Measurements from ENCODE around the gene SLC24A3.

SLC24A3 gene

DNA sequence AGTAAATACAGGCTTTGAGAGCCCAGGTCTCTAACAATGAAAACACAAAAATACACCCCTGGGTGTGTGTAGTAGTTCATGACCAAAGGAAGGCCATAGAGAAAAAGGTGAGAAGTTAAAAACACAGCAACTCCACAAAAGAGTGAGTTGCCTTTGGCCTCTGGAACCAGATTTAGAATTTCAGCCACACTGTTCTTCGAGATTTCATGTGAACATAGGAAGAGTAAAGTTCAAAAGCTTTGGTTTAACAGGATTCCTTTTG lies 502.1 kb downstream of the SLC24A3 start:
- Histone ChIP-seq H3K18ac (ENCODE audit: low read length) (no peak overlapping the region), H2AK5ac (ENCODE audit: low read length) (no peak overlapping the region), H3K36me3 (ENCODE audit: control insufficient read depth, insufficient read depth, low read length) (no peaks in the 10 kb centered on the region), H4K5ac (ENCODE audit: low read length) (no peak overlapping the region), H3K9ac (ENCODE audit: low read length) (no peak overlapping the region), H3K27ac (ENCODE audit: low read depth, low read length) (no peak overlapping the region), H3K4ac (ENCODE audit: low read depth, low read length) (no peak overlapping the region), H2BK120ac (ENCODE audit: low read depth, low read length) (no peak overlapping the region), H3K79me2 (ENCODE audit: control insufficient read depth, insufficient read depth, low read length) (no peaks in the 10 kb centered on the region), H3K23ac (ENCODE audit: low read length) (no peak overlapping the region), H2BK15ac (replicated peaks; ENCODE audit: low read depth) (no peak overlapping the region), H3K27me3 (ENCODE audit: insufficient read depth, low read length, poor library complexity) (no peaks in the 10 kb centered on the region), H3K56ac (ENCODE audit: low read length) (no peak overlapping the region), H3K4me1 (ENCODE audit: control insufficient read depth, low read depth, low read length) (no peaks in the 10 kb centered on the region), H3K4me2 (ENCODE audit: low read length) (no peak overlapping the region), H3K79me1 (ENCODE audit: low read length) (no peaks in the 10 kb centered on the region), H4K8ac (ENCODE audit: low read depth, low read length) (no peak overlapping the region), H2BK5ac (ENCODE audit: low read length) (no peak overlapping the region), H3K4me3 (ENCODE audit: low read length) (no peak overlapping the region)
- no peak for DNase-seq
- no CpG with 5 or more reads among the region's 1 CpG for WGBS (ENCODE audit: extremely low coverage, insufficient coverage, low lambda C conversion rate)

DNA sequence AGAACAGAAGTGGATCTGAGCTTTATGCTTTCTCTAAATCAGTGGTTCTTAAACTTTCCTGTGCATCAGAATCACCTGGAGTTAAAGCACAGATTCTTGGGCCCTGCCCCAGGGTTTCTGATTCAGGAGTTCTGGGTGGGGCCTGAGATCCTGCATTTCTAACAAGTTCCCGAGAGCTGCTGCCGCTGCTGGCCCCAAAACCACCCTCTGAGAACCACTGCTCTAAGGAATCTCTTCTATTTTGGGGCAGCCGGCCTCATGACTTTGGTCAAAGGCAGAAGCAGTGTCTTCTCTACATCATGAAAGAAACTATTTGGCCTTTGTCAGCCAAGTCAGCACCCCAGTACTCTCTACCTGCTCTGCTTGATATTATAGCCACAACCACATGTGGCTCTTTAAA lies 503.5 kb downstream of the SLC24A3 start:
- no CpG with 5 or more reads among the region's 3 CpGs for WGBS (ENCODE audit: extremely low coverage, insufficient coverage, low lambda C conversion rate)
- H3K79me1 ChIP-seq (ENCODE audit: low read length): no peaks in the 10 kb centered on the region
- no peak overlapping the region for H3K4me3 ChIP-seq (ENCODE audit: low read length)
- no peak overlapping the region for H4K5ac ChIP-seq (ENCODE audit: low read length)
- no peak overlapping the region for H3K27ac ChIP-seq (ENCODE audit: low read depth, low read length)
- no peak overlapping the region for H3K23ac ChIP-seq (ENCODE audit: low read length)
- no peak overlapping the region for H4K8ac ChIP-seq (ENCODE audit: low read depth, low read length)
- H2BK5ac ChIP-seq (ENCODE audit: low read length): no peak overlapping the region
- no peak overlapping the region for H3K4ac ChIP-seq (ENCODE audit: low read depth, low read length)
- no peaks in the 10 kb centered on the region for H3K4me1 ChIP-seq (ENCODE audit: control insufficient read depth, low read depth, low read length)
- no peak overlapping the region for H3K18ac ChIP-seq (ENCODE audit: low read length)
- no peaks in the 10 kb centered on the region for H3K79me2 ChIP-seq (ENCODE audit: control insufficient read depth, insufficient read depth, low read length)
- no peak overlapping the region for H2AK5ac ChIP-seq (ENCODE audit: low read length)
- H3K9ac ChIP-seq (ENCODE audit: low read length): no peak overlapping the region
- no peak overlapping the region for H2BK120ac ChIP-seq (ENCODE audit: low read depth, low read length)
- no peak overlapping the region for H3K4me2 ChIP-seq (ENCODE audit: low read length)
- no peak for DNase-seq
- H3K36me3 ChIP-seq (ENCODE audit: control insufficient read depth, insufficient read depth, low read length): no peaks in the 10 kb centered on the region
- no peaks in the 10 kb centered on the region for H3K27me3 ChIP-seq (ENCODE audit: insufficient read depth, low read length, poor library complexity)
- H3K56ac ChIP-seq (ENCODE audit: low read length): no peak overlapping the region
- H2BK15ac ChIP-seq (replicated peaks; ENCODE audit: low read depth): no peak overlapping the region

GRCh38 chr20:19718880-19719279 lies 506.4 kb downstream of the SLC24A3 start:
- H3K27me3 ChIP-seq (ENCODE audit: insufficient read depth, low read length, poor library complexity): no peaks in the 10 kb centered on the region
- H2BK5ac ChIP-seq (ENCODE audit: low read length): no peak overlapping the region
- no peak overlapping the region for H3K18ac ChIP-seq (ENCODE audit: low read length)
- peak; percentile 12 for DNase-seq
- no peak overlapping the region for H4K5ac ChIP-seq (ENCODE audit: low read length)
- H3K4me3 ChIP-seq (ENCODE audit: low read length): no peak overlapping the region
- H2AK5ac ChIP-seq (ENCODE audit: low read length): no peak overlapping the region
- no peak overlapping the region for H3K9ac ChIP-seq (ENCODE audit: low read length)
- no peaks in the 10 kb centered on the region for H3K36me3 ChIP-seq (ENCODE audit: control insufficient read depth, insufficient read depth, low read length)
- no peak overlapping the region for H3K4ac ChIP-seq (ENCODE audit: low read depth, low read length)
- H3K79me1 ChIP-seq (ENCODE audit: low read length): no peaks in the 10 kb centered on the region
- H3K27ac ChIP-seq (ENCODE audit: low read depth, low read length): no peak overlapping the region
- no peak overlapping the region for H4K8ac ChIP-seq (ENCODE audit: low read depth, low read length)
- no CpG with 5 or more reads among the region's 3 CpGs for WGBS (ENCODE audit: extremely low coverage, insufficient coverage, low lambda C conversion rate)
- no peaks in the 10 kb centered on the region for H3K4me1 ChIP-seq (ENCODE audit: control insufficient read depth, low read depth, low read length)
- no peaks in the 10 kb centered on the region for H3K79me2 ChIP-seq (ENCODE audit: control insufficient read depth, insufficient read depth, low read length)
- no peak overlapping the region for H2BK120ac ChIP-seq (ENCODE audit: low read depth, low read length)
- no peak overlapping the region for H3K23ac ChIP-seq (ENCODE audit: low read length)
- no peak overlapping the region for H3K56ac ChIP-seq (ENCODE audit: low read length)
- no peak overlapping the region for H2BK15ac ChIP-seq (replicated peaks; ENCODE audit: low read depth)
- no peak overlapping the region for H3K4me2 ChIP-seq (ENCODE audit: low read length)

- H3K27me3 ChIP-seq (ENCODE audit: insufficient read depth, low read length, poor library complexity): no peaks in the 10 kb centered on the region
- H3K56ac ChIP-seq (ENCODE audit: low read length): no peak overlapping the region
Measured at GRCh38 chr20:19720991-19721390, 508.5 kb downstream of the SLC24A3 start.

GRCh38 chr20:19723051-19723450 lies 510.6 kb downstream of the SLC24A3 start:
- Histone ChIP-seq H4K8ac (ENCODE audit: low read depth, low read length) (no peak overlapping the region), H3K27ac (ENCODE audit: low read depth, low read length) (no peak overlapping the region), H2AK5ac (ENCODE audit: low read length) (no peak overlapping the region), H3K4me3 (ENCODE audit: low read length) (no peak overlapping the region), H3K56ac (ENCODE audit: low read length) (no peak overlapping the region), H3K23ac (ENCODE audit: low read length) (no peak overlapping the region), H3K4ac (ENCODE audit: low read depth, low read length) (no peak overlapping the region), H3K79me2 (ENCODE audit: control insufficient read depth, insufficient read depth, low read length) (no peaks in the 10 kb centered on the region), H2BK15ac (replicated peaks; ENCODE audit: low read depth) (no peak overlapping the region), H3K79me1 (ENCODE audit: low read length) (no peaks in the 10 kb centered on the region), H4K5ac (ENCODE audit: low read length) (no peak overlapping the region), H3K4me1 (ENCODE audit: control insufficient read depth, low read depth, low read length) (no peaks in the 10 kb centered on the region), H3K27me3 (ENCODE audit: insufficient read depth, low read length, poor library complexity) (no peaks in the 10 kb centered on the region), H2BK120ac (ENCODE audit: low read depth, low read length) (no peak overlapping the region), H3K9ac (ENCODE audit: low read length) (no peak overlapping the region), H3K18ac (ENCODE audit: low read length) (no peak overlapping the region), H3K4me2 (ENCODE audit: low read length) (no peak overlapping the region), H3K36me3 (ENCODE audit: control insufficient read depth, insufficient read depth, low read length) (no peaks in the 10 kb centered on the region), H2BK5ac (ENCODE audit: low read length) (no peak overlapping the region)
- no peak for DNase-seq
- no CpG with 5 or more reads among the region's 4 CpGs for WGBS (ENCODE audit: extremely low coverage, insufficient coverage, low lambda C conversion rate)

More at GRCh38 chr20:19720991-19721390, 508.5 kb downstream of the SLC24A3 start:
- H3K27ac ChIP-seq (ENCODE audit: low read depth, low read length): no peak overlapping the region
- H4K5ac ChIP-seq (ENCODE audit: low read length): no peak overlapping the region
- H2BK120ac ChIP-seq (ENCODE audit: low read depth, low read length): no peak overlapping the region
- H2BK15ac ChIP-seq (replicated peaks; ENCODE audit: low read depth): no peak overlapping the region
- H3K4me1 ChIP-seq (ENCODE audit: control insufficient read depth, low read depth, low read length): no peaks in the 10 kb centered on the region
- H3K9ac ChIP-seq (ENCODE audit: low read length): no peak overlapping the region
- H3K79me2 ChIP-seq (ENCODE audit: control insufficient read depth, insufficient read depth, low read length): no peaks in the 10 kb centered on the region
- no peak overlapping the region for H4K8ac ChIP-seq (ENCODE audit: low read depth, low read length)
- no peak overlapping the region for H3K4me2 ChIP-seq (ENCODE audit: low read length)
- no peak overlapping the region for H3K4me3 ChIP-seq (ENCODE audit: low read length)
- no peak overlapping the region for H2AK5ac ChIP-seq (ENCODE audit: low read length)
- H3K79me1 ChIP-seq (ENCODE audit: low read length): no peaks in the 10 kb centered on the region
- no peaks in the 10 kb centered on the region for H3K36me3 ChIP-seq (ENCODE audit: control insufficient read depth, insufficient read depth, low read length)
- H3K23ac ChIP-seq (ENCODE audit: low read length): no peak overlapping the region
- H3K18ac ChIP-seq (ENCODE audit: low read length): no peak overlapping the region
- DNase-seq: no peak
- no peak overlapping the region for H2BK5ac ChIP-seq (ENCODE audit: low read length)
- no peak overlapping the region for H3K4ac ChIP-seq (ENCODE audit: low read depth, low read length)
- no CpG with 5 or more reads among the region's 18 CpGs for WGBS (ENCODE audit: extremely low coverage, insufficient coverage, low lambda C conversion rate)

DNA sequence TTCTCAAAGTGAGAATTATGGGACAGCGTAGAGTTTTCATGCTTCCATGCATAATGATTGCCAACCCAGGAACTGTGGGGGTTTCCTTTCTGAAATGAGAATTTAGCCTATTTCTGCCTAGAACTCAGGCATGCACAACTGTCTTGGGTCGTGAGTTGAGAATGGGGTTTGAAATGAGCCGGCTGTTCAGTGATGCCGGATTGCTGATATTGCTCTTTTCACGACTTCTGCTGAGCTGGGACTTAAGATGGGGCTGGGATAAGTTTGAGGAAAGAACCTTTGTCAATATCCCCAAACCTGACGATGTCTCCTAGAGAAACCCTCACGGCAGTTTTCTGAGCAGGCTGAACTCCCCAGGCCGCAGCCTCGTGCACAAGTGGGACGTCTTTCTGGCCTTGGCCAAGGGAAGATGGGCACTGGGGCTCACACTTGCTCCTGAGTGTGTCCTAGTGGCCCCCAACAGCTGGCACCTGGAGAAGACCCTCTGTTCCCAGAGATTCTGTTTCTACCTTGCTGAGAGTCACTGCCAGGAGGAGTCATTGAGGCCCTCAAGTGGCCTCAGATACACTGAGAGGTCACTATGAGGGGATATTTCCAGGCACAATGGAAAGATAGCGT lies 511.5 kb downstream of the SLC24A3 start:
- Histone ChIP-seq H2BK15ac (replicated peaks; ENCODE audit: low read depth) (no peak overlapping the region), H3K9ac (ENCODE audit: low read length) (no peak overlapping the region), H2AK5ac (ENCODE audit: low read length) (no peak overlapping the region), H3K56ac (ENCODE audit: low read length) (no peak overlapping the region), H3K23ac (ENCODE audit: low read length) (no peak overlapping the region), H3K4me1 (ENCODE audit: control insufficient read depth, low read depth, low read length) (no peaks in the 10 kb centered on the region), H3K4me2 (ENCODE audit: low read length) (no peak overlapping the region), H3K4ac (ENCODE audit: low read depth, low read length) (no peak overlapping the region), H3K36me3 (ENCODE audit: control insufficient read depth, insufficient read depth, low read length) (no peaks in the 10 kb centered on the region), H4K8ac (ENCODE audit: low read depth, low read length) (no peak overlapping the region), H3K79me2 (ENCODE audit: control insufficient read depth, insufficient read depth, low read length) (no peaks in the 10 kb centered on the region), H2BK120ac (ENCODE audit: low read depth, low read length) (no peak overlapping the region), H4K5ac (ENCODE audit: low read length) (no peak overlapping the region), H3K4me3 (ENCODE audit: low read length) (no peak overlapping the region), H3K27ac (ENCODE audit: low read depth, low read length) (no peak overlapping the region), H3K79me1 (ENCODE audit: low read length) (no peaks in the 10 kb centered on the region), H3K18ac (ENCODE audit: low read length) (no peak overlapping the region), H2BK5ac (ENCODE audit: low read length) (no peak overlapping the region), H3K27me3 (ENCODE audit: insufficient read depth, low read length, poor library complexity) (no peaks in the 10 kb centered on the region)
- no peak for DNase-seq
- WGBS (ENCODE audit: extremely low coverage, insufficient coverage, low lambda C conversion rate): no CpG with 5 or more reads among the region's 11 CpGs

Measured in mesendoderm (in vitro differentiated cells).